22Rv1 (cell line): ENCODE data around the gene NDUFS8.

Source experiments
- H3K27ac ChIP-seq: fragments of 450-650 bp; 2 replicates; pipeline ENCODE4 v1.5.1; 2017
- CTCF ChIP-seq: fragments of 450-650 bp; IDR thresholded peaks from 2 replicates; pipeline ENCODE4 v1.5.1; 2017; ENCODE audit warnings: mild to moderate bottlenecking
- ZFX ChIP-seq: fragments of 450-650 bp; IDR thresholded peaks from 2 replicates; pipeline ENCODE4 v1.6.1; 2017; ENCODE audit warnings: antibody characterized with exemption, borderline replicate concordance

NDUFS8 gene

DNA sequence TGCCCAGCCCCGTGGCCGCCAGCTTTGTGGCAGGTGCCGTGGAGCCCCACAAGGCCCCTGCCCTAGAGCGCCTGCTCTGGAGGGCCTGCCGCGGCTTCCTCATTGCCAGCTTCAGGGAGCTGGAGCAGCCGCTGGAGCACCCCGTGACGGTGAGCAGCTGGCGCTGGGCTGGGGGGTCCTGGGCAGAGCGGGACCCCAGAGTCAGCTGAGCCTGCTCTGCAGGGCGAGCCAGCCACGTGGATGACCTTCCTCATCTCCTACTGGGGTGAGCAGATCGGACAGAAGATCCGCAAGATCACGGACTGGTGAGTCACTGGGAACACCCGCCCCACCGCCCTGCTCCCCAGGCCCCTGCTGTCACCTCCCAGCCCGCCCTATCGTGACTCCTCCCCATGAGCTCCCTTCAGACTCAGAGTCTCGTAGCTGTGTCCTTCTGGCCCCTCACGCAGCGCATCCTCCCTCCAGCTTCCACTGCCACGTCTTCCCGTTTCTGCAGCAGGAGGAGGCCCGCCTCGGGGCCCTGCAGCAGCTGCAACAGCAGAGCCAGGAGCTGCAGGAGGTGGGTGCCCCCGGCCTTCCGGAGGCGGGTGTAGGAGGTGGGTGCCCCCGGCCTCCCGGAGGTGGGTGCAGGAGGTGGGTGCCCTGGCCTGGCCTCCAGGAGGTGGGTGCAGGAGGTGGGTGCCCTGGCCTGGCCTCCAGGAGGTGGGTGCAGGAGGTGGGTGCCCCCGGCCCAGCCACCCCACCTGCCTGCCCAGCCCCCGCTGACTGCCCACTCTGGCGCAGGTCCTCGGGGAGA is 13.1 kb downstream of the NDUFS8 start:
- TF ChIP-seq CTCF (no peak), ZFX (no peak)
- H3K27ac ChIP-seq, result no peak overlapping the region

- TF ChIP-seq CTCF (no peak), ZFX (no peak)
These were observed 13.8 kb downstream of the NDUFS8 start for GRCh38 chr11:68044145-68044813.

DNA sequence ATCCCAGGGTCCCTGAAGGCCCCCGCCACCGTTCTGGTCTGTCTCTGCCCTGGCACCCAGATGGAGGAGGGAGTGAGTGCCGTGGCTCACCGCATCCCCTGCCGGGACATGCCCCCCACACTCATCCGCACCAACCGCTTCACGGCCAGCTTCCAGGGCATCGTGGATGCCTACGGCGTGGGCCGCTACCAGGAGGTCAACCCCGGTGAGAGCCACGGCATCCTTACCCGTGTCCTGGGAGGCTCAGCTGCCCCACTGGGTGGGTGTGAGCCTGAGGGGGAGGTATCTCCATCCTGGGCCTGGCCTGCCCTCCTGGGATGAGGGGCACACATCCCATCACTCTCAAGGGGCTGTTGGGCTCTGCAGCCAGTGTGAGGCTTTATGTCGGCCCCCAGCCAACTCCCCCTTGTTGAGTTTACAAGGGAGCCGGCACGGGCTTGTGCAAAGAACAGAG is 14.4 kb downstream of the NDUFS8 start:
- no peak overlapping the region for H3K27ac ChIP-seq
- no peak for TF ChIP-seq ZFX
- TF ChIP-seq CTCF, result no peak

More at GRCh38 chr11:68044145-68044813, 13.8 kb downstream of the NDUFS8 start:
- H3K27ac ChIP-seq, result no peak overlapping the region

GRCh38 chr11:68047437-68048290 is 17.2 kb downstream of the NDUFS8 start:
- no peak overlapping the region for H3K27ac ChIP-seq
- TF ChIP-seq ZFX, result no peak
- no peak for TF ChIP-seq CTCF

GRCh38 chr11:68048681-68049508 is 18.4 kb downstream of the NDUFS8 start:
- no peak for TF ChIP-seq CTCF
- TF ChIP-seq ZFX, result no peak
- no peak overlapping the region for H3K27ac ChIP-seq

GRCh38 chr11:68049509-68050370 is 19.3 kb downstream of the NDUFS8 start:
- no peak for TF ChIP-seq ZFX
- no peak for TF ChIP-seq CTCF
- H3K27ac ChIP-seq, result no peak overlapping the region
